Heart left ventricle (tissue), 16 donors: Measurements from ENCODE around the gene NIFK. TPM values are rescaled to one million over a fixed set of nuclear protein-coding genes. Genes with fewer than 3 reads are reported as not detected.

ENCODE experiments used
- ATAC-seq, 4 donors: fragments of 200-7000 bp; cut with Tn5 transposase; one replicate each; pipeline ENCODE4 v1.9.1; 2020 to 2022; ENCODE audit warnings: moderate library complexity in 4 of 4, mild to moderate bottlenecking in 3 of 4, moderate number of reproducible peaks in 1 of 4
- DNase-seq, 5 donors: peaks; one replicate each; pipeline ENCODE4 v3.0.0-alpha.2; 2020
- H3K27ac ChIP-seq, 12 donors: fragments of 200-600 bp; sonication (generic) in 4 of 12; one replicate each; pipeline versions ENCODE4 v1.5.0 to v1.8.0; 2016 to 2022; ENCODE audit warnings: mild to moderate bottlenecking in 2 of 12
- H3K27me3 ChIP-seq, 9 donors: fragments of 200-600 bp; sonication (generic) in 2 of 9; one replicate each; pipeline versions ENCODE4 v1.5.1 to v1.8.0; 2016 to 2022; ENCODE audit warnings: mild to moderate bottlenecking in 3 of 9
- H3K36me3 ChIP-seq, 9 donors: fragments of 200-600 bp; sonication (generic) in 2 of 9; one replicate each; pipeline versions ENCODE4 v1.5.0 to v1.8.0; 2018 to 2022; ENCODE audit warnings: mild to moderate bottlenecking in 2 of 9
- H3K4me1 ChIP-seq, 12 donors: fragments of 200-600 bp; sonication (generic) in 4 of 12; one replicate each; pipeline versions ENCODE4 v1.5.0 to v1.8.0; 2016 to 2022; ENCODE audit warnings: mild to moderate bottlenecking in 3 of 12
- H3K4me3 ChIP-seq, 12 donors: fragments of 200-600 bp; sonication (generic) in 4 of 12; one replicate each; pipeline versions ENCODE4 v1.5.0 to v1.8.0; 2017 to 2022; ENCODE audit warnings: mild to moderate bottlenecking in 9 of 12, moderate library complexity in 4 of 12
- H3K9me3 ChIP-seq, 12 donors: fragments of 200-600 bp; sonication (generic) in 4 of 12; one replicate each; pipeline versions ENCODE4 v1.5.0 to v1.8.0; 2016 to 2022; ENCODE audit warnings: mild to moderate bottlenecking in 1 of 12
- CTCF ChIP-seq, 12 donors: fragments of 200-600 bp; sonication (generic) in 4 of 12; IDR thresholded peaks; one replicate each; pipeline versions ENCODE4 v1.5.0 to v1.8.0; 2018 to 2022; ENCODE audit warnings: antibody characterized with exemption in 12 of 12, mild to moderate bottlenecking in 5 of 12
- POLR2A ChIP-seq, 2 donors: fragments of 450-650 bp; IDR thresholded peaks; one replicate each; pipeline ENCODE4 v1.6.1; 2017; ENCODE audit warnings: antibody characterized with exemption in 2 of 2, mild to moderate bottlenecking in 2 of 2, moderate library complexity in 2 of 2
- WGBS, 4 donors: extraction: QIAGEN DNeasy Blood & Tissue Kit in 2 of 4; methylation state at CpG; one replicate each; pipeline versions ENCODE4 v1.1.5 to v1.1.7; 2013 to 2018; 5-methylcytosine and 5-hydroxymethylcytosine counted together
- intact Hi-C, 10 donors: fragments of 100-400 bp; cut with DNase I; formaldehyde crosslinking; loops; one replicate each; pipeline versions ENCODE4 v1.11.1 to v1.14.2; 2022
- polyA plus RNA-seq, 2 donors: library from polyadenylated mRNA; stranded (reverse); fragments of 200-250 nt; gene quantifications; one replicate each; pipeline ENCODE4 v1.2.3, GENCODE V29; 2013
- total RNA-seq, 9 donors: library from RNA; depleted of rRNA in 2 of 9; stranded (reverse); fragments of >200 nt in 2 of 9; fragmentation: NEBNext Ultra II Directional in 3 of 9; extraction: Animal tissue kit (Norgen Biotek cat#: 25700) in 3 of 9; gene quantifications; one replicate each; pipeline versions ENCODE4 v1.1.0 to v1.2.4, GENCODE V29; 2016 to 2023
- donor health status: ischemic (EF 13 %, LVEDD 7.1; RV severe dilation, severe dysfunction).
- donor health status: healthy with polysubstance abuse.
- donor health status: DM: no; HTN: yes; CAD: no.
- donor health status: DM: no; HTN: no; CAD: no.
- donor health status: ischemic (EF 25% LVEDD 6.9; RV normal size, moderate dysfunction).
- donor health status: ischemic (EF 25% LVEDD 5.7; RV mildly dilated, moderate dysfunction).
- donor health status: healthy.
- donor health status: DM: yes; HTN: yes; CAD: no.
- donor health status: ischemic (EF 35%, LVEDD 5.7; RV mildly dilated, moderate dysfunction).
- donor health status: nonischemic (EF 11% LVEDD 7.7; RV severe dilation, severe dysfunction).
- donor health status: DM: yes; HTN: yes; CAD: no.
- donor health status: PGD.
- donor health status: ischemic (EF 29% LVEDD 5.4; RV normal size, mild dysfunction).
- donor health status: nonischemic (EF 23%, LVEDD 6.1; RV moderate dilation, normal function).

Gene NIFK
- total and polyA plus RNA-seq, 11 donors = 19.1 to 41.3 (median 28.8) TPM

- peaks cover 0 to 29% (median 23%) of the 10 kb centered on the region in 12 donors for H3K9me3 ChIP-seq
- H3K27ac ChIP-seq = no peak overlapping the region
- ATAC-seq (no peak), DNase-seq (no peak)
- no peak overlapping the region for H3K4me3 ChIP-seq
- 81 to 91% (median 88%) methylated on average over 16 to 19 of the region's 19 CpGs for WGBS, 4 donors
- H3K36me3 ChIP-seq = no peaks in the 10 kb centered on the region
- TF ChIP-seq POLR2A (IDR thresholded peaks at IDR 0.05) (no peak), CTCF (IDR thresholded peaks at IDR 0.05) (no peak)
- peaks cover 0 to 11% (median 0%) of the 10 kb centered on the region in 12 donors for H3K4me1 ChIP-seq
- intact Hi-C loops = no loop called here
- no peaks in the 10 kb centered on the region for H3K27me3 ChIP-seq
Observed at GRCh38 chr2:121686218-121686617, 50.5 kb downstream of the NIFK start.

GRCh38 chr2:121682396-121683298 is 54.0 kb downstream of the NIFK start:
- TF ChIP-seq POLR2A (IDR thresholded peaks at IDR 0.05) (no peak), CTCF (IDR thresholded peaks at IDR 0.05) (no peak)
- intact Hi-C loops = no loop called here

GRCh38 chr2:121677855-121678254 is 58.8 kb downstream of the NIFK start:
- TF ChIP-seq CTCF (IDR thresholded peaks at IDR 0.05) (no peak), POLR2A (IDR thresholded peaks at IDR 0.05) (no peak)
- Histone ChIP-seq H3K36me3 (no peaks in the 10 kb centered on the region), H3K27ac (no peak overlapping the region), H3K4me1 (no peaks in the 10 kb centered on the region), H3K4me3 (no peak overlapping the region), H3K27me3 (no peaks in the 10 kb centered on the region), H3K9me3 (peaks cover 0 to 68% (median 16%) of the 10 kb centered on the region in 12 donors)
- DNase-seq (no peak), ATAC-seq (no peak)
- intact Hi-C loops = no loop called here

More at GRCh38 chr2:121682396-121683298, 54.0 kb downstream of the NIFK start:
- no peaks in the 10 kb centered on the region for H3K4me1 ChIP-seq
- 92 to 94% (median 94%) methylated on average over 17 of the region's 17 CpGs for WGBS, 4 donors
- H3K27me3 ChIP-seq = no peaks in the 10 kb centered on the region
- no peak for DNase-seq
- no peaks in the 10 kb centered on the region for H3K36me3 ChIP-seq
- ATAC-seq = no peak
- no peak overlapping the region for H3K4me3 ChIP-seq
- no peak overlapping the region for H3K27ac ChIP-seq
- peaks cover 0 to 56% (median 24%) of the 10 kb centered on the region in 12 donors for H3K9me3 ChIP-seq

Other genes with a start within 250 kb of the NIFK start
- not detected for gene RNU4ATAC, start 206.0 kb downstream of the NIFK start, total RNA-seq
- gene RNU4ATAC, start 206.0 kb downstream of the NIFK start, polyA plus RNA-seq = not detected
- 10 to 100 TPM; 53.2 to 84.5 (median 73.0) TPM for gene CLASP1, start 87.4 kb downstream of the NIFK start, total RNA-seq
- 10 to 100 TPM; 16.0 to 22.7 TPM for gene CLASP1, start 87.4 kb downstream of the NIFK start, polyA plus RNA-seq
- gene TSN, start 18.8 kb upstream of the NIFK start, total RNA-seq = 10 to 100 TPM; 36.8 to 58.8 (median 45.1) TPM
- gene TSN, start 18.8 kb upstream of the NIFK start, polyA plus RNA-seq = 10 to 100 TPM; 17.2 to 43.3 TPM